Measurements from ENCODE around the gene TAPT1. TPM values are rescaled to one million over a fixed set of nuclear protein-coding genes. Genes with fewer than 3 reads are reported as not detected.
A peak's percentile ranks its signal among the peaks of the same experiment; 100 is the strongest.

The TAPT1 gene
- total RNA-seq, 1 donor from 2014 or later: 72.8 TPM

GRCh38 chr4:16122784-16123183, 103.5 kb downstream of the TAPT1 start:
- intact Hi-C loops (cut with DNase I): no loop called here
- TF ChIP-seq CTCF (IDR thresholded peaks at IDR 0.05): no peak
- DNase-seq (no peak), ATAC-seq (no peak)
- H3K36me3 ChIP-seq: no peaks in the 10 kb centered on the region
- H3K4me3 ChIP-seq: no peak overlapping the region
- no peak overlapping the region for H3K27ac ChIP-seq
- H3K27me3 ChIP-seq (ENCODE audit: low read depth): no peaks in the 10 kb centered on the region
- no peaks in the 10 kb centered on the region for H3K4me1 ChIP-seq
- H3K9me3 ChIP-seq: no peaks in the 10 kb centered on the region

GRCh38 chr4:16122308-16122711, 104.0 kb downstream of the TAPT1 start:
- H3K9me3 ChIP-seq: no peaks in the 10 kb centered on the region
- intact Hi-C loops (cut with DNase I): no loop called here
- no peak for DNase-seq
- no peak overlapping the region for H3K27ac ChIP-seq
- ATAC-seq: peak; percentile 40 to 63
- no peaks in the 10 kb centered on the region for H3K27me3 ChIP-seq (ENCODE audit: low read depth)
- no peak overlapping the region for H3K4me3 ChIP-seq
- no peaks in the 10 kb centered on the region for H3K4me1 ChIP-seq
- H3K36me3 ChIP-seq: no peaks in the 10 kb centered on the region
- TF ChIP-seq CTCF (IDR thresholded peaks at IDR 0.05): no peak

- TF ChIP-seq CTCF (IDR thresholded peaks at IDR 0.05): no peak
- Histone ChIP-seq H3K36me3 (no peaks in the 10 kb centered on the region), H3K27ac (no peak overlapping the region), H3K27me3 (ENCODE audit: low read depth) (no peaks in the 10 kb centered on the region), H3K4me1 (no peaks in the 10 kb centered on the region), H3K4me3 (no peak overlapping the region), H3K9me3 (no peaks in the 10 kb centered on the region)
- intact Hi-C loops (cut with DNase I): no loop called here
- DNase-seq: no peak
- ATAC-seq: no peak
Observed at GRCh38 chr4:16120720-16121119, 105.6 kb downstream of the TAPT1 start.

- no peak overlapping the region for H3K4me3 ChIP-seq
- no peak overlapping the region for H3K27ac ChIP-seq
- ATAC-seq (no peak), DNase-seq (no peak)
- H3K27me3 ChIP-seq (ENCODE audit: low read depth): no peaks in the 10 kb centered on the region
- TF ChIP-seq CTCF (IDR thresholded peaks at IDR 0.05): no peak
- no peaks in the 10 kb centered on the region for H3K4me1 ChIP-seq
- intact Hi-C loops (cut with DNase I): no loop called here
- no peaks in the 10 kb centered on the region for H3K9me3 ChIP-seq
- no peaks in the 10 kb centered on the region for H3K36me3 ChIP-seq
Observed at GRCh38 chr4:16119981-16120380, 106.3 kb downstream of the TAPT1 start.

- DNase-seq (no peak), ATAC-seq (no peak)
- H3K27ac ChIP-seq: no peak overlapping the region
- no peaks in the 10 kb centered on the region for H3K4me1 ChIP-seq
- no peaks in the 10 kb centered on the region for H3K27me3 ChIP-seq (ENCODE audit: low read depth)
- H3K4me3 ChIP-seq: no peak overlapping the region
- no peaks in the 10 kb centered on the region for H3K36me3 ChIP-seq
- H3K9me3 ChIP-seq: no peaks in the 10 kb centered on the region
- intact Hi-C loops (cut with DNase I): no loop called here
- TF ChIP-seq CTCF (IDR thresholded peaks at IDR 0.05): no peak
Observed at GRCh38 chr4:16118090-16118489, 108.2 kb downstream of the TAPT1 start.

- H3K27ac ChIP-seq: no peak overlapping the region
- intact Hi-C loops (cut with DNase I): no loop called here
- DNase-seq: no peak
Observed at GRCh38 chr4:16117164-16117563, 109.1 kb downstream of the TAPT1 start.

More at GRCh38 chr4:16117164-16117563, 109.1 kb downstream of the TAPT1 start:
- H3K4me1 ChIP-seq: no peaks in the 10 kb centered on the region
- H3K36me3 ChIP-seq: no peaks in the 10 kb centered on the region
- TF ChIP-seq CTCF (IDR thresholded peaks at IDR 0.05): no peak
- ATAC-seq: no peak
- H3K4me3 ChIP-seq: no peak overlapping the region
- H3K9me3 ChIP-seq: no peaks in the 10 kb centered on the region
- no peaks in the 10 kb centered on the region for H3K27me3 ChIP-seq (ENCODE audit: low read depth)

Data from lower lobe of right lung (tissue), 2 donors.